ENCODE data around the gene UBL4A.
A peak's percentile ranks its signal among the peaks of the same experiment; 100 is the strongest.

UBL4A gene

DNA sequence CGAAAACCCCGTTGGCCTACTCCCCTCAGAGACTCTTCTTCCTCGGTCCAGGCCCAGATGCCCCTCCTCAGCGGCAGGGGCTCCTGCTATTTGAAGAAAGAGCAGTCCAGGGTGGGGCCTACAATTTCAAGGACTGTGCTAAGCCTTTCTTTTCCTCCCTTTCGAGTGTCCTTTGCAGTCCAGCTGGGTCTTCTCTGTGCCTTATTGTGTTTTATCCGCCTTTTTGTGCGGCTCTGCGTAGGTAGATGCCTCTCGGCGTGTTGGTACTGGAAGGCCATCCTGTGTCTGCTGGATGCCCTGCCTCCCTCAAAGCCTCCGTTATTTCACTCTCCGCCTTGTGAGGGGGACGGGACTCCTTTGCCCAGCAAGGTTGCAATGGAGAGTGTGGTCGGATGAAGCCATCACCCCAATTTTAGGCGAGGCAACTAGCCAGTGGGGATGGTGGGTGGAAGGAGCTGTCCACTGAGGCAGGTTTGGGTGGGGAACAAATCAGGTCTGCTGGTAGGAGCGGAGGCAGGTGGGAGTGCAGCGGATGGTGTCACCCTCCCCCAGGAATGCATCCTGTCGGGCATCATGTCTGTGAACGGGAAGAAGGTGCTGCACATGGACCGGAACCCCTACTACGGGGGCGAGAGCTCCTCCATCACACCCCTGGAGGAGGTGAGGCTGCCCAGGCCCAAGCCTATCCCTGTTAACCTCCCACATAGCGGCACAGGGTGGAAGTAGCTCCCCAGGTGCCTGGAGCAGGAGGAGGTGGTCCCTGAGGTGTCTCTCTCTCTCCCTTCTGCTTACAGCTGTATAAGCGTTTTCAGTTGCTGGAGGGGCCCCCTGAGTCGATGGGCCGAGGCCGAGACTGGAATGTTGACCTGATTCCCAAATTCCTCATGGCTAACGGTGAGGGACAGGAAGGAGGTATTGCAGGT lies 48.2 kb downstream of the UBL4A start:
- H3K4me3 ChIP-seq (ENCODE audit: low read depth, low read length): peak overlapping the region; percentile 73
- no peak for DNase-seq (ENCODE audit: low read depth)
- TF ChIP-seq, protein P1, sequence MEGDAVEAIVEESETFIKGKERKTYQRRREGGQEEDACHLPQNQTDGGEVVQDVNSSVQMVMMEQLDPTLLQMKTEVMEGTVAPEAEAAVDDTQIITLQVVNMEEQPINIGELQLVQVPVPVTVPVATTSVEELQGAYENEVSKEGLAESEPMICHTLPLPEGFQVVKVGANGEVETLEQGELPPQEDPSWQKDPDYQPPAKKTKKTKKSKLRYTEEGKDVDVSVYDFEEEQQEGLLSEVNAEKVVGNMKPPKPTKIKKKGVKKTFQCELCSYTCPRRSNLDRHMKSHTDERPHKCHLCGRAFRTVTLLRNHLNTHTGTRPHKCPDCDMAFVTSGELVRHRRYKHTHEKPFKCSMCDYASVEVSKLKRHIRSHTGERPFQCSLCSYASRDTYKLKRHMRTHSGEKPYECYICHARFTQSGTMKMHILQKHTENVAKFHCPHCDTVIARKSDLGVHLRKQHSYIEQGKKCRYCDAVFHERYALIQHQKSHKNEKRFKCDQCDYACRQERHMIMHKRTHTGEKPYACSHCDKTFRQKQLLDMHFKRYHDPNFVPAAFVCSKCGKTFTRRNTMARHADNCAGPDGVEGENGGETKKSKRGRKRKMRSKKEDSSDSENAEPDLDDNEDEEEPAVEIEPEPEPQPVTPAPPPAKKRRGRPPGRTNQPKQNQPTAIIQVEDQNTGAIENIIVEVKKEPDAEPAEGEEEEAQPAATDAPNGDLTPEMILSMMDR (IDR thresholded peaks at IDR 0.05; ENCODE audit: insufficient read depth, low read depth, low read length, missing control alignments): no peak

DNA sequence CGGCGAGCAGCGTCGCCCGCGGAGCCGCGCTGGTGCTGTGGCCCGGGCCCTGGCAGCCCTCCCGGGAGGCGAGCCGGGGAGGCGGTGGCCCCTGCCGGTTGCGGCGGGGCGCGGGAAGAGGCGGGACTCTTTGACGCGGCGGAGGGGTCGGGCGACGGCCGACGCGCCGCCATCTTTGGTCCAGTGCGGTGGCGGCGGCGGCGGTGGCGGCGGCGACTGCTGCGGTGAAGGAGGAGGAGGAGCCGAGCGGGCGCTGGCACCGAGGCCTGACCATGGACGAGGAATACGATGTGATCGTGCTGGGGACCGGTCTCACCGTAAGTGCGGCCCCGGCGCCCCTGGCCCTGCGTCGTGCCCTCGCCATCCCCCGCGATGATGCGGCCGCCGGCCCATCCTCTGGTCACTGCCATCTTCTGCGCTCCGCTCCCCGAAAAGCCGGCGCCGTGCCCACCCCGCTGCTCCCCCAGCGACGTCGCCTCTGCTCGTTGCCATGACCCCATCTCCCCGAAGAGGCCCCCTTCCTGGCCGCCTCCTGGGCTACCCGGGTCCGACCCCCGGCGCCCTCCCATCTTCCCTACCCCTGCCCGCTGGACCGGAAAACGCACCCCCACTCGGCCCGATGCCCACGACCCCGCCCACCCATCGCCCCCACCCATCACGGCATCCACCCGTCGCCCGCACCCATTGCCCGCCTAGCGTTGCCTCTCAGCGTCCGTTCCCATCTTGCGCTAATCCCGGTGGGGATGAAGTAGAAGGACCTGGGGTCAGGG lies 49.2 kb downstream of the UBL4A start, which contains the start of gene GDI1:
GDI1 (plus strand) TSS at position 172 of the 770 bp plus-strand sequence; CDS start at position 273, 101 bp downstream.
- peak within 1 kb of the TSS; percentile 73 for H3K4me3 ChIP-seq (ENCODE audit: low read depth, low read length)
- TF ChIP-seq, protein P1 (IDR thresholded peaks at IDR 0.05; ENCODE audit: insufficient read depth, low read depth, low read length, missing control alignments): no peak
- peak; percentile 70 for DNase-seq (ENCODE audit: low read depth)

DNA sequence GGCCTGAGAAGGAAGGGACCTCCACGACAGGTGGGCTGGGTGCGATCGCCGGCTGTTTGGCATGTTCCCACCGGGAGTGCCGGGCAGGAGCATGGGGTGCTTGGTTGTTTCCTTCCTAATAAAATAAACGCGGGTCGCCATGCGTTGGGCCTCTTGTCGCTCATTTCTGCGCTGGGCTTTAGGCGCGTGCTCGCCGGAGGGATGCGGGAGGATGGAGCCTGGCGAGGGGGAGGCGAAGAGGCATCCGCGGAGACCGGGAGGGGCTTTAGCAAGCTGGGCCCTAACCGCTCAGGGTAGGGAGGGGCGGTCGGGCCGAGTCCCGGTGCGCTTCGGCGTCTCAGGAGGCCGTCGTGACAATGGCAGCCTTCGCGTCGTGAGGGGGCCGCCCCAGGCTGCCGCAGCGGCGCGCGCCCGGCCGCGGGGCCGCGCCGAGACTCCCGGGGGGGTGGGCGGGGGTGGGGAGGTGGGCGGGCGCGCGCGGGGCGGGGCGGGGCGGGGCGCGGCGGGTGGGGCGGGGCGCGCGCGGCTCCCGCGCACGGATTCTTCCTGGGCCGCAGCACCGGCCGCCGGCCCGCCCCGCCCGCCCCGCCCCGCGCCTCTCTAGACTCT lies 49.9 kb downstream of the UBL4A start:
- peak; percentile 61 for DNase-seq (ENCODE audit: low read depth)
- H3K4me3 ChIP-seq (ENCODE audit: low read depth, low read length): peak overlapping the region; percentile 73

DNA sequence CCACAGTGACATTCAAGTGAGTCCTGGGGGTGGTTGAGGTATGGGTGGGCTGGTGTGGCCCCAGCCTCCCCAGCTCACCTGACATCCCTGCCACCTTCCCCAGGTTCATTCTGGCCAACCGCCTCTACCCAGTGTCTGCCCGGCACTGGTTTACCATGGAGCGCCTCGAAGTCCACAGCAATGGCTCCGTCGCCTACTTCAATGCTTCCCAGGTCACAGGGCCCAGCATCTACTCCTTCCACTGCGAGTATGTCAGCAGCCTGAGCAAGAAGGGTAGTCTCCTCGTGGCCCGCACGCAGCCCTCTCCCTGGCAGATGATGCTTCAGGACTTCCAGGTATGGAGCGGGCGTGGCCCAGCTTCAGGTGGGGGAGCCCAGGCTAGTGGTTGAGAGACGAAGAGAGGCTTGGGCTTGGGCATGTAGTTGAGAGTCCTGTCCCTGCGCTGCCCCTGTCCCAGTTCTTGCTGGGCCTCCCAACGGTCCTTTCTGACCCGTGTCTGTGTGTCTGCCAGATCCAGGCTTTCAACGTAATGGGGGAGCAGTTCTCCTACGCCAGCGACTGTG lies 51.2 kb downstream of the UBL4A start:
- no peak for DNase-seq (ENCODE audit: low read depth)
- H3K4me3 ChIP-seq (ENCODE audit: low read depth, low read length): no peak overlapping the region
- TF ChIP-seq, protein P1 (IDR thresholded peaks at IDR 0.05; ENCODE audit: insufficient read depth, low read depth, low read length, missing control alignments): no peak

More for the DNA sequence above, 49.9 kb downstream of the UBL4A start:
- TF ChIP-seq, protein P1 (IDR thresholded peaks at IDR 0.05; ENCODE audit: insufficient read depth, low read depth, low read length, missing control alignments): no peak

DNA sequence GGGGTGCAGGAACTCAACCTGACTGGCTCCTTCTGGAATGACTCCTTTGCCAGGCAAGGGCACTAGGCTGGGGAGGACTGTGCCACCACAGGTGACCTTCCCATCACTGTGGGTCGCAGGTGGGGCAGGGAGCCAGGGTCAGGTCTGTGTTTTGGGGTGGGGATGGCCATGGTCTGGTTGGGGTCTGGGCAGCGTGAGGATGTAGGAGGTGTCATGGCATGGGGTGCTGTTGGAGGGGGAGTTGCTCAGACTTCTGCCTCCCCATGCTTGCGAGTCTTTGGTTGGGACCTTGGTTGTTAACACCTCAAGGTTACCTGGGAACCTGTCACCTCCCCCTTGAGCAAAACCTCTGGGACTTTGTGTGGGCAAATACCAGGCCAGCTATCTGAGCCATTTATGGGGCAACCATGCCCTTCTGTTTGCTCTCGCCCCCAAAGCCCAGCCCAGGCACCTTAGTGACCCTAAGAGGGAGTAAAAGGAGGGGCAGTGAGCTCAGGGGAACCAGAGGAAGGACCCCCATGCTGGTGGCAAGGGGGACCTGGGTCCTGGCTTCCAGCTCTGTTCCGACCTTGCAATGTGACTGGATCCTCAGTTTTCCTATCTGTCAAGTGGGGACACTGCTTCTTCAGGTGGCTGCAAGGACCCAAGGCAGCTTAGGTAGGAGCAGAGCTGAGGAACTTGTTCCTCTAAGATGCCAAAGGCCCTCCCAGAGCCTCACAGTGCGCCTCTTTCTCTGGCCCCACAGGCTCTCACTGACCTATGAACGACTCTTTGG lies 51.8 kb downstream of the UBL4A start:
- H3K4me3 ChIP-seq (ENCODE audit: low read depth, low read length): no peak overlapping the region

More for the DNA sequence above, 51.8 kb downstream of the UBL4A start:
- DNase-seq (ENCODE audit: low read depth): no peak
- TF ChIP-seq, protein P1 (IDR thresholded peaks at IDR 0.05; ENCODE audit: insufficient read depth, low read depth, low read length, missing control alignments): no peak

Measured in GM12865 (cell line).